ENCODE data around the gene ALK.

- TF ChIP-seq CTCF (IDR thresholded peaks at IDR 0.05): no peak
- no peak for TF ChIP-seq POLR2A (IDR thresholded peaks at IDR 0.05)
These were observed 45.0 kb downstream of the ALK start for GRCh38 chr2:29876374-29876773.
